ENCODE data around the gene HERPUD1. TPM values are rescaled to one million over a fixed set of nuclear protein-coding genes. Genes with fewer than 3 reads are reported as not detected.

Gene HERPUD1
- total RNA-seq, 2 experiments from 2014 or later: 142 to 150 TPM

GRCh38 chr16:56980201-56980535 lies 48.2 kb downstream of the HERPUD1 start:
- intact Hi-C loops (cut with micrococcal nuclease): no loop called here
- no peak for DNase-seq
- ATAC-seq: no peak
- no peak for TF ChIP-seq CTCF (IDR thresholded peaks at IDR 0.05)
- H3K36me3 Mint-ChIP-seq (ENCODE audit: low read depth): peaks cover 35% of the 10 kb centered on the region
- no peaks in the 10 kb centered on the region for H3K27me3 Mint-ChIP-seq
- peaks cover 77% of the 10 kb centered on the region for H3K4me1 Mint-ChIP-seq (ENCODE audit: low read depth)
- no peak overlapping the region for H3K4me3 Mint-ChIP-seq
- CTCF ChIA-PET: interaction anchor here (1.0 to 8.5 kb wide), 3 partner anchors 10 to 16 kb away, joined by 3 to 87 read pairs (median 87); partner anchors contain the start of gene CETP
- POLR2A ChIA-PET: interaction anchor here (1.3 to 21.4 kb wide), 2 partner anchors 15 to 28 kb away, joined by 3 to 367 read pairs; no protein-coding TSS in a partner anchor
- no peaks in the 10 kb centered on the region for H3K9me3 Mint-ChIP-seq
- H3K27ac Mint-ChIP-seq: peak overlapping the region; percentile 99

- intact Hi-C loops (cut with micrococcal nuclease): no loop called here
- H3K36me3 Mint-ChIP-seq (ENCODE audit: low read depth): peaks cover 41% of the 10 kb centered on the region
- peak; percentile 15 for ATAC-seq
- no peak overlapping the region for H3K4me3 Mint-ChIP-seq
- H3K9me3 Mint-ChIP-seq: no peaks in the 10 kb centered on the region
- H3K4me1 Mint-ChIP-seq (ENCODE audit: low read depth): peaks cover 78% of the 10 kb centered on the region
- H3K27ac Mint-ChIP-seq: peak overlapping the region; percentile 99
- H3K27me3 Mint-ChIP-seq: no peaks in the 10 kb centered on the region
- ChIA-PET CTCF (interaction anchor here (1.0 to 8.3 kb wide), 2 partner anchors 11 to 17 kb away, joined by 3 to 87 read pairs; partner anchors contain the start of gene CETP), POLR2A (interaction anchor here (0.7 to 21.4 kb wide), 13 partner anchors 8 to 119 kb away, joined by 3 to 367 read pairs (median 4); partner anchors contain the start of gene NLRC5)
- DNase-seq: no peak
- no peak for TF ChIP-seq CTCF (IDR thresholded peaks at IDR 0.05)
Measured at GRCh38 chr16:56980792-56981724, 49.1 kb downstream of the HERPUD1 start.

- intact Hi-C loops (cut with micrococcal nuclease): no loop called here
- Mint-ChIP-seq H3K9me3 (no peaks in the 10 kb centered on the region), H3K36me3 (ENCODE audit: low read depth) (peaks cover 44% of the 10 kb centered on the region), H3K4me3 (no peak overlapping the region), H3K27me3 (no peaks in the 10 kb centered on the region), H3K27ac (peak overlapping the region; percentile 99), H3K4me1 (ENCODE audit: low read depth) (peaks cover 79% of the 10 kb centered on the region)
- CTCF ChIA-PET: interaction anchor here (8.3 kb wide), 1 partner anchor 18 kb away, joined by 87 read pairs; the partner anchor contains the start of gene CETP
- ATAC-seq (no peak), DNase-seq (no peak)
- POLR2A ChIA-PET: interaction anchor here (0.9 to 21.4 kb wide), 5 partner anchors 10 to 54 kb away, joined by 3 to 367 read pairs (median 15); no protein-coding TSS in a partner anchor
- TF ChIP-seq CTCF (IDR thresholded peaks at IDR 0.05): no peak
Measured at GRCh38 chr16:56981729-56982271, 49.9 kb downstream of the HERPUD1 start.

- TF ChIP-seq CTCF (IDR thresholded peaks at IDR 0.05): no peak
- DNase-seq: no peak
- Mint-ChIP-seq H3K9me3 (no peaks in the 10 kb centered on the region), H3K27me3 (no peaks in the 10 kb centered on the region), H3K4me3 (no peak overlapping the region), H3K4me1 (ENCODE audit: low read depth) (peaks cover 82% of the 10 kb centered on the region), H3K36me3 (ENCODE audit: low read depth) (peaks cover 53% of the 10 kb centered on the region), H3K27ac (peak overlapping the region; percentile 99)
- intact Hi-C loops (cut with micrococcal nuclease): no loop called here
- POLR2A ChIA-PET: interaction anchor here (0.7 to 21.4 kb wide), 6 partner anchors 8 to 53 kb away, joined by 3 to 367 read pairs (median 12); no protein-coding TSS in a partner anchor
- CTCF ChIA-PET: interaction anchor here (1.2 to 8.3 kb wide), 2 partner anchors 12 to 18 kb away, joined by 4 to 87 read pairs; partner anchors contain the start of gene CETP
- no peak for ATAC-seq
Measured at GRCh38 chr16:56982695-56983094, 50.8 kb downstream of the HERPUD1 start.
